Liver (tissue), 9 donors: ENCODE measurements around the gene PIRT. TPM values are rescaled to one million over a fixed set of nuclear protein-coding genes. Genes with fewer than 3 reads are reported as not detected.

Experiments
- DNase-seq: peaks from one replicate; pipeline ENCODE4 v3.0.0-alpha.2; 2017; ENCODE audit warnings: low spot score
- H3K27ac ChIP-seq, 2 donors: one replicate each; pipeline ENCODE4 v1.7.0; 2013; ENCODE audit warnings: inconsistent platforms in 2 of 2, low read length in 2 of 2, control low read depth in 1 of 2, low read depth in 1 of 2, mild to moderate bottlenecking in 1 of 2
- H3K27me3 ChIP-seq, 4 donors: one replicate each; pipeline versions ENCODE4 v1.6.1 to v1.7.0; 2013; ENCODE audit warnings: low read length in 3 of 4, inconsistent platforms in 1 of 4, mild to moderate bottlenecking in 1 of 4, moderate library complexity in 1 of 4; ENCODE audit not compliant: control insufficient read depth in 4 of 4, insufficient read depth in 4 of 4
- H3K36me3 ChIP-seq, 4 donors: one replicate each; pipeline versions ENCODE4 v1.6.1 to v1.7.0; 2013; ENCODE audit warnings: low read length in 3 of 4, mild to moderate bottlenecking in 3 of 4, low read depth in 1 of 4, moderate library complexity in 1 of 4; ENCODE audit not compliant: control insufficient read depth in 4 of 4, insufficient read depth in 3 of 4
- H3K4me1 ChIP-seq, 4 donors: one replicate each; pipeline versions ENCODE4 v1.6.1 to v1.7.0; 2013; ENCODE audit warnings: low read length in 3 of 4, mild to moderate bottlenecking in 3 of 4, moderate library complexity in 1 of 4; ENCODE audit not compliant: control insufficient read depth in 4 of 4, insufficient read depth in 4 of 4
- H3K4me3 ChIP-seq, 3 donors: one replicate each; pipeline versions ENCODE4 v1.6.1 to v1.7.0; 2013; ENCODE audit warnings: low read length in 3 of 3, control low read depth in 1 of 3, low read depth in 1 of 3, mild to moderate bottlenecking in 1 of 3
- H3K9ac ChIP-seq, 2 donors: one replicate each; pipeline ENCODE4 v1.7.0; 2013; ENCODE audit warnings: low read length in 2 of 2, mild to moderate bottlenecking in 2 of 2, moderate library complexity in 2 of 2, control low read depth in 1 of 2, low read depth in 1 of 2
- H3K9me3 ChIP-seq, 4 donors: one replicate each; pipeline versions ENCODE4 v1.6.1 to v1.7.0; 2013; ENCODE audit warnings: low read length in 3 of 4; ENCODE audit not compliant: control insufficient read depth in 4 of 4
- EGR1 ChIP-seq, 2 donors: IDR thresholded peaks; 2 replicates each; pipeline ENCODE4 v1.6.1; 2016 to 2018; ENCODE audit warnings: antibody characterized with exemption in 2 of 2, low read depth in 2 of 2
- FOXA1 ChIP-seq: IDR thresholded peaks from 2 replicates; pipeline ENCODE4 v1.6.1; 2016; ENCODE audit warnings: antibody characterized with exemption
- FOXA2 ChIP-seq: IDR thresholded peaks from 2 replicates; pipeline ENCODE4 v1.6.1; 2016; ENCODE audit warnings: antibody characterized with exemption
- HNF4A ChIP-seq, 2 donors: conservative IDR thresholded peaks; 2 replicates each; pipeline ENCODE4 v1.6.1; 2016; ENCODE audit warnings: antibody characterized with exemption in 2 of 2, mild to moderate bottlenecking in 2 of 2
- HNF4G ChIP-seq: IDR thresholded peaks from 2 replicates; pipeline ENCODE4 v1.6.1; 2016; ENCODE audit warnings: antibody characterized with exemption
- RAD21 ChIP-seq, 2 donors: IDR thresholded peaks; 2 replicates each; pipeline ENCODE4 v1.6.1; 2016; ENCODE audit warnings: antibody characterized with exemption in 2 of 2, mild to moderate bottlenecking in 2 of 2
- RXRA ChIP-seq, 2 donors: IDR thresholded peaks; 2 replicates each; pipeline ENCODE4 v1.6.1; 2017 to 2018; ENCODE audit warnings: antibody characterized with exemption in 2 of 2, mild to moderate bottlenecking in 1 of 2
- WGBS: extraction: QIAGEN DNeasy Blood & Tissue Kit; methylation state at CpG from one replicate; pipeline ENCODE4 v1.1.7; 2013; 5-methylcytosine and 5-hydroxymethylcytosine counted together
- polyA plus RNA-seq, 2 donors: library from polyadenylated mRNA; stranded (reverse) in 1 of 2; unstranded in 1 of 2; fragments of 200-250 nt in 1 of 2; fragments of >200 nt in 1 of 2; fragmentation: Nextera tagmentation in 1 of 2; extraction: Ambion mirVana in 1 of 2; gene quantifications; one replicate each; pipeline versions ENCODE4 v1.2.1 to v1.2.3, GENCODE V29; 2013 to 2015
- total RNA-seq, 2 donors: library from RNA; depleted of rRNA; stranded (reverse); fragments of >200 nt; gene quantifications; one replicate each; pipeline ENCODE4 v1.2.3, GENCODE V29; 2014
- TF ChIP-seq, protein P1 (sequence below): IDR thresholded peaks from 2 replicates; pipeline ENCODE4 v1.6.1; 2016; ENCODE audit warnings: antibody characterized with exemption
- TF ChIP-seq, protein P2 (sequence below): fragments of 150-350 bp; IDR thresholded peaks from 2 replicates; pipeline ENCODE4 v1.5.1; 2017; ENCODE audit warnings: improper control_type of control experiment, low read depth, low read length; ENCODE audit not compliant: missing input control
- TF ChIP-seq, protein P3 (sequence below): IDR thresholded peaks from 2 replicates; pipeline ENCODE4 v1.6.1; 2016; ENCODE audit warnings: antibody characterized with exemption
- donor health status: healthy.
- donor health status: healthy.
- donor health status: healthy.
- donor health status: healthy.
- donor health status: healthy.

PIRT gene
- total and polyA plus RNA-seq, 4 donors: 0.18 TPM; not detected in 3

DNA sequence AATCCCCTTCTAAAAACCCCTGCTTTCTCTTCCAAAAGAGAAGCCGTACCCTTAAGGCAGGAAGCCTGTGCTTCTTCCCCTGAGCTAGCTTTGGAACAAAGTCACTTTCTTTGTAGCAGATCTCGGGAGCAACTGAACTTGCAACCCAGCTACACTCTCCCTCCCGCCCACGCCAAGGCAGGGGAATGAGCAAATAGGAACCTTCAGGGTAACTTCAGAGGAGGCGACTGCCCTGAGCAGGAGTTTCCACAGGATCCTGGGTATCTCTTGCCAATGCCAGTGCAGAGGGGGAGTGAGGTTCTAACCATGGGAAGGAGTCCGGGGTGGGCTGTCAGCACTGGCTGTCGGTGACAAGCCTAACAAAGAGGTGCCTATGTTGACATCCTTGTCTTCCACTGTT is 5.9 kb upstream of the PIRT start:
- no peak overlapping the region for H3K9ac ChIP-seq
- DNase-seq: no peak
- 48% methylated on average over 7 of the region's 7 CpGs for WGBS
- H3K27ac ChIP-seq: no peak overlapping the region
- H3K9me3 ChIP-seq: no peaks in the 10 kb centered on the region
- no peaks in the 10 kb centered on the region for H3K36me3 ChIP-seq
- H3K4me1 ChIP-seq: peaks cover 0 to 16% (median 8%) of the 10 kb centered on the region in 4 donors
- no peaks in the 10 kb centered on the region for H3K27me3 ChIP-seq
- H3K4me3 ChIP-seq: no peak overlapping the region
- TF ChIP-seq, protein P1, sequence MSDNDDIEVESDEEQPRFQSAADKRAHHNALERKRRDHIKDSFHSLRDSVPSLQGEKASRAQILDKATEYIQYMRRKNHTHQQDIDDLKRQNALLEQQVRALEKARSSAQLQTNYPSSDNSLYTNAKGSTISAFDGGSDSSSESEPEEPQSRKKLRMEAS: no peak
- TF ChIP-seq EGR1 (IDR thresholded peaks at IDR 0.05; ENCODE audit: low read depth in 2 of 2): peak in 1 of 2 donors; percentile 90
- TF ChIP-seq HNF4G: no peak
- TF ChIP-seq, protein P2, sequence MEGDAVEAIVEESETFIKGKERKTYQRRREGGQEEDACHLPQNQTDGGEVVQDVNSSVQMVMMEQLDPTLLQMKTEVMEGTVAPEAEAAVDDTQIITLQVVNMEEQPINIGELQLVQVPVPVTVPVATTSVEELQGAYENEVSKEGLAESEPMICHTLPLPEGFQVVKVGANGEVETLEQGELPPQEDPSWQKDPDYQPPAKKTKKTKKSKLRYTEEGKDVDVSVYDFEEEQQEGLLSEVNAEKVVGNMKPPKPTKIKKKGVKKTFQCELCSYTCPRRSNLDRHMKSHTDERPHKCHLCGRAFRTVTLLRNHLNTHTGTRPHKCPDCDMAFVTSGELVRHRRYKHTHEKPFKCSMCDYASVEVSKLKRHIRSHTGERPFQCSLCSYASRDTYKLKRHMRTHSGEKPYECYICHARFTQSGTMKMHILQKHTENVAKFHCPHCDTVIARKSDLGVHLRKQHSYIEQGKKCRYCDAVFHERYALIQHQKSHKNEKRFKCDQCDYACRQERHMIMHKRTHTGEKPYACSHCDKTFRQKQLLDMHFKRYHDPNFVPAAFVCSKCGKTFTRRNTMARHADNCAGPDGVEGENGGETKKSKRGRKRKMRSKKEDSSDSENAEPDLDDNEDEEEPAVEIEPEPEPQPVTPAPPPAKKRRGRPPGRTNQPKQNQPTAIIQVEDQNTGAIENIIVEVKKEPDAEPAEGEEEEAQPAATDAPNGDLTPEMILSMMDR: no peak
- peak in 1 of 2 donors; percentile 22 for TF ChIP-seq RAD21 (IDR thresholded peaks at IDR 0.05)

DNA sequence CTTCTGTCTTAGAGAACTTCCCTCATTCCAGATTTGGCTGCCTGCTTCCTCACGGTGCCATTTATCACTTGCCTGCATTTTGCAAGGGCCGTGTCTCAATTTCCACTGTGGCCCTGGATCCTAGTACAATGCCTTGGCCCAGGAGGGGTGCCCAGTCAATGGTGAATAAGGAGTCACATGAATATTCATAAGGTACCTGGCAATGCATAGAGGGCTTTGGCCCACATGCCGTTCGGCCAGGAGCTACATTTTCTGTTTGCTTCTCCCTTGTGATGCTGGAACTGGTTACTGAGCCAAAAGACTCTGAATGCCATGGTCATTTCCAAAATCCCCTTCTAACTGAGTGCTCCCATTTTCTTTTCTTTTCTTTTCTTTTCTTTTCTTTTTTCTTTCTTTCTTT is 4.8 kb upstream of the PIRT start:
- no peak overlapping the region for H3K9ac ChIP-seq
- H3K4me3 ChIP-seq: no peak overlapping the region
- no peaks in the 10 kb centered on the region for H3K9me3 ChIP-seq
- H3K27me3 ChIP-seq: no peaks in the 10 kb centered on the region
- TF ChIP-seq EGR1 (IDR thresholded peaks at IDR 0.05; ENCODE audit: low read depth in 2 of 2): no peak
- TF ChIP-seq, protein P3, sequence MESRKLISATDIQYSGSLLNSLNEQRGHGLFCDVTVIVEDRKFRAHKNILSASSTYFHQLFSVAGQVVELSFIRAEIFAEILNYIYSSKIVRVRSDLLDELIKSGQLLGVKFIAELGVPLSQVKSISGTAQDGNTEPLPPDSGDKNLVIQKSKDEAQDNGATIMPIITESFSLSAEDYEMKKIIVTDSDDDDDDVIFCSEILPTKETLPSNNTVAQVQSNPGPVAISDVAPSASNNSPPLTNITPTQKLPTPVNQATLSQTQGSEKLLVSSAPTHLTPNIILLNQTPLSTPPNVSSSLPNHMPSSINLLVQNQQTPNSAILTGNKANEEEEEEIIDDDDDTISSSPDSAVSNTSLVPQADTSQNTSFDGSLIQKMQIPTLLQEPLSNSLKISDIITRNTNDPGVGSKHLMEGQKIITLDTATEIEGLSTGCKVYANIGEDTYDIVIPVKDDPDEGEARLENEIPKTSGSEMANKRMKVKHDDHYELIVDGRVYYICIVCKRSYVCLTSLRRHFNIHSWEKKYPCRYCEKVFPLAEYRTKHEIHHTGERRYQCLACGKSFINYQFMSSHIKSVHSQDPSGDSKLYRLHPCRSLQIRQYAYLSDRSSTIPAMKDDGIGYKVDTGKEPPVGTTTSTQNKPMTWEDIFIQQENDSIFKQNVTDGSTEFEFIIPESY: no peak
- no peak for TF ChIP-seq FOXA1
- TF ChIP-seq, protein P2: no peak
- TF ChIP-seq, protein P1: no peak
- TF ChIP-seq RXRA (IDR thresholded peaks at IDR 0.05): no peak
- no peak overlapping the region for H3K27ac ChIP-seq
- DNase-seq: no peak
- WGBS: 71% methylated on average over 4 of the region's 4 CpGs
- H3K4me1 ChIP-seq: peaks cover 0 to 16% (median 8%) of the 10 kb centered on the region in 4 donors
- no peaks in the 10 kb centered on the region for H3K36me3 ChIP-seq

DNA sequence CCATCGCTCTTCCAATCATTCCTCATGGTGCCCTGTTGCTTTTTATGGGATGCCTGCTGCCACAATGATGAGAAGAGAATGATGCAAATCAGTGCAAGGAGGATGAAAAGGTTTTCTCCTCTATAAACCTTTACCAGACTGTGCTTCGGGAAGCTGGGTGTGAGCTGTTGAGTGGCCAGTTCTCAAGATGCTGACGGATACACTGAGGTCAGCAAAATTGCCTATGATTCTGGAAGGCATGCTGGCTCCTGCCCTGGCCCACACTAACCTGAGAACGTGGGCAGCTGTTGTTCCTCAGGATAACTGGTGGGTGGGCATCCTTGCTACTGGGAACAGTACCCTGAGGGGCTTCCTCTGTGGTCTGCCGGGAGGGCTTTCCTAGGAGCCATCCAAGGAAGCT is 795 bp upstream of the PIRT start:
- H3K36me3 ChIP-seq: no peaks in the 10 kb centered on the region
- H3K27me3 ChIP-seq: no peaks in the 10 kb centered on the region
- TF ChIP-seq EGR1 (IDR thresholded peaks at IDR 0.05; ENCODE audit: low read depth in 2 of 2): no peak
- TF ChIP-seq, protein P1: no peak
- TF ChIP-seq HNF4A (conservative IDR thresholded peaks at IDR 0.05): no peak
- TF ChIP-seq FOXA2: no peak
- TF ChIP-seq, protein P3: no peak
- TF ChIP-seq, protein P2: no peak
- TF ChIP-seq HNF4G: no peak
- WGBS: 93% methylated on average over 5 of the region's 5 CpGs
- H3K27ac ChIP-seq: no peak overlapping the region
- no peak overlapping the region for H3K4me3 ChIP-seq
- H3K4me1 ChIP-seq: peaks cover 0 to under 1% (median 0%) of the 10 kb centered on the region in 4 donors
- no peak for DNase-seq
- no peak overlapping the region for H3K9ac ChIP-seq
- no peaks in the 10 kb centered on the region for H3K9me3 ChIP-seq
